ENCODE measurements around the gene SCYGR6.

Gene SCYGR6

GRCh38 chr2:227710986-227711385, 13.6 kb downstream of the SCYGR6 start:
- ATAC-seq (ENCODE audit: low read depth) (no peak), DNase-seq (ENCODE audit: low spot score) (no peak)
- Histone ChIP-seq H3K4me3 (ENCODE audit: severe bottlenecking) (no peak overlapping the region), H3K27me3 (ENCODE audit: insufficient read depth, poor library complexity, severe bottlenecking) (no peaks in the 10 kb centered on the region), H3K27ac (ENCODE audit: poor library complexity, severe bottlenecking) (no peak overlapping the region), H3K4me1 (ENCODE audit: insufficient read depth, poor library complexity, severe bottlenecking) (no peaks in the 10 kb centered on the region), H3K9me3 (ENCODE audit: severe bottlenecking) (no peaks in the 10 kb centered on the region), H3K36me3 (ENCODE audit: low read depth) (no peaks in the 10 kb centered on the region)
- TF ChIP-seq CTCF (IDR thresholded peaks at IDR 0.05; ENCODE audit: poor library complexity, severe bottlenecking): no peak

GRCh38 chr2:227707390-227707789, 17.2 kb downstream of the SCYGR6 start:
- H3K27me3 ChIP-seq (ENCODE audit: insufficient read depth, poor library complexity, severe bottlenecking): no peaks in the 10 kb centered on the region
- H3K36me3 ChIP-seq (ENCODE audit: low read depth): no peaks in the 10 kb centered on the region
- TF ChIP-seq CTCF (IDR thresholded peaks at IDR 0.05; ENCODE audit: poor library complexity, severe bottlenecking): no peak
- DNase-seq (ENCODE audit: low spot score) (no peak), ATAC-seq (ENCODE audit: low read depth) (no peak)
- peaks cover 19% of the 10 kb centered on the region for H3K4me1 ChIP-seq (ENCODE audit: insufficient read depth, poor library complexity, severe bottlenecking)
- no peak overlapping the region for H3K27ac ChIP-seq (ENCODE audit: poor library complexity, severe bottlenecking)
- no peaks in the 10 kb centered on the region for H3K9me3 ChIP-seq (ENCODE audit: severe bottlenecking)
- no peak overlapping the region for H3K4me3 ChIP-seq (ENCODE audit: severe bottlenecking)

GRCh38 chr2:227706859-227707258, 17.7 kb downstream of the SCYGR6 start:
- TF ChIP-seq CTCF (IDR thresholded peaks at IDR 0.05; ENCODE audit: poor library complexity, severe bottlenecking): no peak
- no peaks in the 10 kb centered on the region for H3K36me3 ChIP-seq (ENCODE audit: low read depth)
- H3K27me3 ChIP-seq (ENCODE audit: insufficient read depth, poor library complexity, severe bottlenecking): no peaks in the 10 kb centered on the region
- H3K4me1 ChIP-seq (ENCODE audit: insufficient read depth, poor library complexity, severe bottlenecking): peaks cover 19% of the 10 kb centered on the region
- H3K4me3 ChIP-seq (ENCODE audit: severe bottlenecking): no peak overlapping the region
- H3K9me3 ChIP-seq (ENCODE audit: severe bottlenecking): no peaks in the 10 kb centered on the region
- ATAC-seq (ENCODE audit: low read depth) (no peak), DNase-seq (ENCODE audit: low spot score) (no peak)
- H3K27ac ChIP-seq (ENCODE audit: poor library complexity, severe bottlenecking): no peak overlapping the region

GRCh38 chr2:227703961-227704360, 20.6 kb downstream of the SCYGR6 start:
- Histone ChIP-seq H3K36me3 (ENCODE audit: low read depth) (no peaks in the 10 kb centered on the region), H3K27ac (ENCODE audit: poor library complexity, severe bottlenecking) (peak overlapping the region; percentile 50), H3K4me3 (ENCODE audit: severe bottlenecking) (no peak overlapping the region), H3K27me3 (ENCODE audit: insufficient read depth, poor library complexity, severe bottlenecking) (no peaks in the 10 kb centered on the region), H3K9me3 (ENCODE audit: severe bottlenecking) (no peaks in the 10 kb centered on the region), H3K4me1 (ENCODE audit: insufficient read depth, poor library complexity, severe bottlenecking) (peaks cover 19% of the 10 kb centered on the region)
- no peak for TF ChIP-seq CTCF (IDR thresholded peaks at IDR 0.05; ENCODE audit: poor library complexity, severe bottlenecking)
- no peak for DNase-seq (ENCODE audit: low spot score)
- ATAC-seq (ENCODE audit: low read depth): peak; percentile 61

- Histone ChIP-seq H3K27ac (ENCODE audit: poor library complexity, severe bottlenecking) (peak overlapping the region; percentile 50), H3K27me3 (ENCODE audit: insufficient read depth, poor library complexity, severe bottlenecking) (no peaks in the 10 kb centered on the region), H3K4me3 (ENCODE audit: severe bottlenecking) (no peak overlapping the region), H3K4me1 (ENCODE audit: insufficient read depth, poor library complexity, severe bottlenecking) (peaks cover 19% of the 10 kb centered on the region), H3K9me3 (ENCODE audit: severe bottlenecking) (no peaks in the 10 kb centered on the region), H3K36me3 (ENCODE audit: low read depth) (no peaks in the 10 kb centered on the region)
- peak; percentile 92 for ATAC-seq (ENCODE audit: low read depth)
- TF ChIP-seq CTCF (IDR thresholded peaks at IDR 0.05; ENCODE audit: poor library complexity, severe bottlenecking): no peak
- no peak for DNase-seq (ENCODE audit: low spot score)
These were observed 21.3 kb downstream of the SCYGR6 start for GRCh38 chr2:227703280-227703732.
